ENCODE results near the gene SP1. TPM values are rescaled to one million over a fixed set of nuclear protein-coding genes. Genes with fewer than 3 reads are reported as not detected.

SP1 gene
- total and polyA plus RNA-seq, 9 of the 15 experiments (the other 6 are each of a cell fraction or from before 2014, with no cell fraction given): 8.0 to 65.5 (median 41.6) TPM

- peak in 1 of 4 experiments; percentile 47 for DNase-seq (ENCODE audit: extremely low read depth in 1 of 4, low spot score in 3 of 4)
- 22% methylated on average over 4 of the region's 11 CpGs for WGBS (ENCODE audit: insufficient coverage, low coverage, missing lambda C conversion rate)
- POLR2A ChIA-PET: no interaction called here
- Histone ChIP-seq H3K4me3 (no peak overlapping the region), H3K4me1 (replicated peaks in 1 of 2; ENCODE audit: control insufficient read depth in 2 of 2, insufficient read depth in 2 of 2, low read length in 2 of 2) (peaks cover 27 to 32% of the 10 kb centered on the region in 2 experiments), H3K4me2 (ENCODE audit: insufficient read depth, low read length) (no peak overlapping the region), H2AFZ (ENCODE audit: low read depth, low read length) (peak overlapping the region; percentile 34), H3K27ac (ENCODE audit: extremely low read depth, low read depth, low read length) (no peak overlapping the region), H3K79me2 (ENCODE audit: control insufficient read depth, insufficient read depth, low read length) (no peaks in the 10 kb centered on the region), H3K9me3 (replicated peaks; ENCODE audit: control insufficient read depth, insufficient read depth, low read depth, low read length) (no peaks in the 10 kb centered on the region), H3K9ac (ENCODE audit: insufficient read depth in 1 of 2, low read depth in 2 of 2, low read length in 2 of 2) (peak overlapping the region in 1 of 2 experiments; percentile 54; a peak in 2 of 4 replicates), H4K20me1 (replicated peaks; ENCODE audit: control insufficient read depth, insufficient read depth, low read length) (no peaks in the 10 kb centered on the region), H3K9me1 (ENCODE audit: control insufficient read depth, insufficient read depth, low read length) (no peaks in the 10 kb centered on the region), H3K36me3 (ENCODE audit: control insufficient read depth, insufficient read depth, low read length) (no peaks in the 10 kb centered on the region), H3K27me3 (ENCODE audit: control insufficient read depth in 2 of 2, insufficient read depth in 2 of 2, low read length in 2 of 2) (no peaks in the 10 kb centered on the region)
- intact Hi-C loops (cut with micrococcal nuclease): no loop called here
- CTCF ChIA-PET (ENCODE audit: low intra/inter-chr PET ratio): no interaction called here
- ATAC-seq: no peak
- TF ChIP-seq XRCC4 (IDR thresholded peaks at IDR 0.05; ENCODE audit: extremely low read depth, insufficient read depth, insufficient read length): no peak
- TF ChIP-seq SPI1 (IDR thresholded peaks at IDR 0.05; ENCODE audit: borderline replicate concordance, low read depth, low read length): peak; percentile 55; the same call in 1 of the 2 replicates
- TF ChIP-seq ZNF263 (CRISPR knock-in tag; IDR thresholded peaks at IDR 0.05; ENCODE audit: borderline replicate concordance): peak; percentile 82
- TF ChIP-seq SRSF1 (IDR thresholded peaks at IDR 0.05; ENCODE audit: low read depth, low read length): no peak
- TF ChIP-seq ELK3 (CRISPR knock-in tag; IDR thresholded peaks at IDR 0.05): no peak
- TF ChIP-seq ATF4 (CRISPR knock-in tag; IDR thresholded peaks at IDR 0.05): no peak
- TF ChIP-seq ZBTB43 (CRISPR knock-in tag; IDR thresholded peaks at IDR 0.05): no peak
- peak; percentile 64 for TF ChIP-seq EGR1 (conservative IDR thresholded peaks at IDR 0.05)
- no peak for TF ChIP-seq CBX2 (IDR thresholded peaks at IDR 0.05; ENCODE audit: insufficient read depth, low read length, poor library complexity, severe bottlenecking)
- no peak for TF ChIP-seq MIER1 (IDR thresholded peaks at IDR 0.05; ENCODE audit: low read depth)
- TF ChIP-seq VEZF1 (CRISPR knock-in tag; IDR thresholded peaks at IDR 0.05): peak; percentile 27; the same call in 1 of the 2 replicates
- peak; percentile 48; the same call in 1 of the 2 replicates for TF ChIP-seq MEF2A (IDR thresholded peaks at IDR 0.05; ENCODE audit: control insufficient read depth, low read depth, low read length)
- TF ChIP-seq ZNF695 (CRISPR knock-in tag; IDR thresholded peaks at IDR 0.05): no peak
- peak; percentile 51 for TF ChIP-seq NCOR1 (IDR thresholded peaks at IDR 0.05)
- TF ChIP-seq ZNF740 (CRISPR knock-in tag; IDR thresholded peaks at IDR 0.05): peak; percentile 79; the same call in 1 of the 2 replicates
- no peak for TF ChIP-seq ZNF740 (tag; IDR thresholded peaks at IDR 0.05)
- BruUV-seq (replicated peaks): no TSS peak
- in situ Hi-C loops (cut with MboI): no loop called here
- FAIRE-seq: no peak
Observed at GRCh38 chr12:53338017-53338416, 42.0 kb upstream of the SP1 start.
